Hepatic stellate cell (primary cell): ENCODE results near the gene ANKRD62.

ENCODE experiments used
- DNase-seq: peaks from one replicate; pipeline ENCODE4 v3.0.0; 2011; ENCODE audit warnings: low spot score

Gene ANKRD62

GRCh38 chr18:12093520-12094257 is at the start of gene ANKRD62:
ANKRD62 (plus strand) TSS chr18:12093843; CDS start chr18:12094018, 175 bp downstream.
- no peak for DNase-seq

GRCh38 chr18:12044591-12044990 is 49.1 kb upstream of the ANKRD62 start:
- no peak for DNase-seq

- no peak for DNase-seq
Observed at GRCh38 chr18:12046046-12046750, 47.4 kb upstream of the ANKRD62 start.

GRCh38 chr18:12046751-12047335 is 46.8 kb upstream of the ANKRD62 start:
- DNase-seq, result no peak

- no peak for DNase-seq
Observed at GRCh38 chr18:12048010-12048826, 45.4 kb upstream of the ANKRD62 start.

DNA sequence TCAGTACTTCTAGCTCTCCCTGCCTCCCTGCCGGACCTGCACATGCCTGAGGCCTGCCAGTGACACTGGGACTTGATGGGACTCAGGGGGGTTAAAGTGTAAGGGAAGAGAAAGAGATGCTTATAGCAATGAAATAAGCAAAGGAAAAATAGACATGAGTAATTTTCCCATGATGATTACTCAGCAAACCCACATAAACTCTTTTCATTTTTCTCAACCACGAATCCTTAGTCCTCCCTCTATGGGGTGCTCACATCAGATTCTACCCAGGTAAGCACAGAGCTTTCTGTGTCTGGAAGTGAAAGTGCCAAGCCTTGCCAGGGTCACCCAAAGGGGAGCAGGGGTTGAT is 44.8 kb upstream of the ANKRD62 start:
- no peak for DNase-seq

DNA sequence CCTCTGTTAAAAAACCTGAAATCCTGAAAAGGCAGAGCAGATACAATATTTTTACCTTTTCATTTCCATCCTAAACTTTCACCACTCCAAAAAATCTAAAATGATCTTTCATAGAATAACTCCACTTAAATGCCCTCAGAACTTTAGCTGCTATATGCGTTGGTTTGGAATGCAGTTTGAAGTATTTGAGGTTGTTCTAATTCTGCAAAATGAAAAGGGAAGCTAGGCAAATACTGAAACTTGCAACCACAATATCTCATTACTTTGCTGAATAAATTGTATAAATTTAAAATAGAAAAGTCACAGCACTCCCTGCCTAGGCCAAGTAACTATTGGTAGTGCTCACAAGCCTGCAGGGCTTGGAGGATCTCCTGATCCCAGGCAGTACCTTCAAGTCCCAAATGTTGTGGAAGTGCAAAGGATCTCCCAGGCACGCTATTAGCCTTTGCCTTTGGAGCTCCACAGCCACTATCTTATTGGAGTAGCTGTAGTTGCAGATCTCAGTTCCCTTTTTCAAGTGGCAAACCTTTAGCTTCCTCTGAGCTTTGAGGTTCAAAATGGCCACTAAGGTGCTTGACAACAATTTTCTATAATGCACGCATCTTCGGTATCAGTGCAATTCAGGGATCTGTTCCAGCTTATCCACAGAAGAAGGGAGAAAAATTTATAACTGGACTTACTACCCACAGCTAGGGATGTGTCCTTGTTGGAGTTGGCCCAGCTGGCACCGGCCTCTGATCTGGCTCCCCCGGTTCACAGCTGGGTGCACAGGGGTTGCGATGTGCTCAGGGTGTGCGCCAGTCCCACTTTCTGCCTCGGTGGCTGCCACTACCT is 43.4 kb upstream of the ANKRD62 start:
- no peak for DNase-seq

DNA sequence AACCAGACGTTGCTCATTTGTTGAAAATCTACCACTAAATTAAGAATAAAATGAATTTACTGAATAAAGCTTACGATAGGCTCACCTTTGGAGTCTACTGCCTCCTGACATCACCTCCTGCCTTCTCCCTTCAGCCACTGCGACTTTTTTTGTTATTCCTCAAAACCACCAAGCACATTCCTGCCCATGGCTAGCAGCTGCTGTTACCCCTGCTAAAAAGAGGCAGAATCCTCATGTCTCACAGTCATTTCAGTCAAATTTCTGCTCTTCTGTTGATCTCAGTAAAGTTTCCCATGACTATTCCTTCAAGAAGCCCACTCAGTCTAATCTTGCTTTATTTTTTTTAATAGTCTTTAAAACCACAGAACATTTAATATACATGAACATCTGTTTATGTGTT is 40.8 kb upstream of the ANKRD62 start:
- no peak for DNase-seq

DNA sequence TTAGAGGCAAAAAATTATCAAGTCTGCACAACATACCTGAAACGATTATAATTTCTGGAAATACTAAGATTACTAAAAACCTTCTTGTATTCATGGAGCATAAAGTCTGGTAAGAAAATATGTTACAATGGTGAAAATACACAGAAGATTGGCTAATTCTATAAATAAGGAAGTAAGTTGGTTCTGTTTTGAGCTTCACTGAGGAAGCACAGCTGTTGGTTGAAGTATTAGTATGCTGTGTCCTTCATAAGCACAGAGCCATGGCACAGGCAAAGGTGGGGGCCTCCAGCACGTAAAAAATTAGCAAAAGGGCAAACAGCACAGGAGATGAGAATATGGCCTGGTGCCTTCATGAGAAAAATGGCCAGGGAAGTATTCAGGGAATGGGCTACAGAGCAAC is 40.4 kb upstream of the ANKRD62 start:
- no peak for DNase-seq

DNA sequence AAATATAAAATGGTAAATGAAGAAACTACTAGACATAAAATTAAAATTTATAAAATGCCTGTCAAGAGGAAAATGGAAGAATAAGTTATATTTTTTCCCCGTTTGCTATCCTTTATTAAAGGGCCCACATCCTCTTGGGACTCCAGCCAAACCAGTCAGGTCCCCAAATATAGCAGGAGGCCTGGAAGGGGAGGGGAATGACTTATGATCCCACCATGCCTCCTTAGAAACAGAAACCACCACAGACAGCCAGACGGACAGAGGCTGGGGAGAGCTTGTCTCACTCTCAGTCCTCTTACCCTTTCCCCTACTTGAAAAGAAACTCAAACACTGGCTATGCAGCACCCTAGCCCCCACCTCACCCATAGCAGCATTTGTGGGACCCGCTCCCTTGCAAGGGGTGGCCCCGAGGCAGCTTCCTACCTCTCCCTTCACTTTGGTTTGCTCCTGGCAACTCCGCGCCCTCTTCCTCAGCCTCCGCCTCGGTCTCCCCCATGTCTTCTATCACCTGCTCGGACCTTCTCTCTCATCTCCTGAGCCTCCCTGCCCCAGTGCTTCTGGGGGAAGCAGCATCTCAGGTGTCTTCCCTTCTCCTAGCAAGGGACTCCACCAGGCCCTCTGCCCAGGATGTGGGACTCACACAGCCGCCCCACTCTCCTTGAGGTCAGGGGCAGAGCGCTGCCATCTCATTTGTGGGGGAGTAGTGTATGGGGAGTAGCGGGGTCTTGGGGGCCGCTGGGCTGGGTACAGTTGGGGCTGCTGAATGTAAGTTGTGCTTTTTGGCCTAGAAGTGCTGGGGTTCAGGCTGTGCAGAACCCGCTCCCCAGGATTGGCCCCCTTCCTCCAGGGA is 37.4 kb upstream of the ANKRD62 start:
- no peak for DNase-seq

GRCh38 chr18:12056884-12057402 is 36.7 kb upstream of the ANKRD62 start:
- no peak for DNase-seq

DNA sequence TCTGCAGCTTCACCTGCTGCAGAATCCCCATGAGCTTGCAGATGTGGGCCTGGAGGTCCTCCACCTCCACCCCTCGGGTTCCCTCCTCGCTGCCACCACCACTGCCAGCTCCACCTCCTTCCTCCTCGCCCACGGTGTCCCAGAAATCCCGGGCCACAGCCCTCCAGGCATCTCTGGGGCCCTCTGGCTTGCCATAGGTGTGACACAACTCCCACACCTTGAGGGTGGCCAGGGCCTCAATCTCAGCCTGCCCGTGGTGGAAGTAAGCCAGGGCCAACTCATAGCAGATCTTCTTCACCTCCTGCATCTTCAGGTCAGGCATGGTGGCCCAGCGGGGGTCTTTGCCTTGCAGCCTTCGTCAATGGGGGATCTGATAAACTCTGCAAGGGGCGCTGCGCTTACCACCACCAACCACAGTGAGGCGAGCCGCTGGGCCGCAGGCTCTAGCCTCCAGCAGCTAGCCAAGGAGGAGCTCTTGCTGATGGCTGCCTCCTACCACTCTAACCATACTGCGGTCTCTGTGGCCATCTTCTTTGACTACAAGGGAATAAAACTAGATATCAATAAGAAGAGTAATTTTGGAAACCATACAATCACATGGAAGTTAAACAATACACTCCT is 36.1 kb upstream of the ANKRD62 start:
- no peak for DNase-seq

GRCh38 chr18:12059334-12060181 is 34.1 kb upstream of the ANKRD62 start:
- DNase-seq, result no peak

DNA sequence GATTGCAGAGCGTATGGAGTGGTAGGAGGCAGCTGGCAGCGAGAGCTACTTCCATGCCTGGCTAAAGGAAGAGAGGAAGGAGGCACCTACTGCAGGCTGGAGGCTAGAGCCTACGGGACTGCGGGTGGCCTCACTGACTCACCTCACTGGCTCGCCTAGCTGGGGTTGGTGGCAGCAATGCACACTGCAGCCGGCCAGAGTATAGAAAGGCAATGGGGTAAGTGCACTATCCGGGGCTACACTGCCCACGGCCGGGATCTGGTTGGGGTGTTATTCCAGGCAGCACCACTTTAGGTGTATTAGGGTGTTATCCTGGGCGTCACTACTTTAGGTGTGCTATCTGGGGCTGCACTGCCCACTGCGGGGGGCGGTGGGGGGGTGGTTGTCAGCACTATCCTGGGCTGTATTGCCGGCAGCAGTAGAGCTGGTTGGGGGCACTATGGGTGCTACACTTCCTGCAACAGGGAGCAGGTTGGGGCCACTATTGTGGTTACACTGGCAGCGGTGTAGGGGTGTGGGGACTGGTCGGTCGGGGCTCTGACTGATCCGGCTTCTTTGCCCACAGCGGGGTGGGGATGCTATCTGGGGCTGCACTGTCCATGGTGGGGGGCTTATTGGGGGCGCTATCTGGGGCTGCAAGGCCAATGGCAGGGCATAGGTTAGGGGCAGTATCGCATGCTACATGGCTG is 33.3 kb upstream of the ANKRD62 start:
- DNase-seq, result no peak

- no peak for DNase-seq
Observed at GRCh38 chr18:12061685-12062084, 32.0 kb upstream of the ANKRD62 start.

DNA sequence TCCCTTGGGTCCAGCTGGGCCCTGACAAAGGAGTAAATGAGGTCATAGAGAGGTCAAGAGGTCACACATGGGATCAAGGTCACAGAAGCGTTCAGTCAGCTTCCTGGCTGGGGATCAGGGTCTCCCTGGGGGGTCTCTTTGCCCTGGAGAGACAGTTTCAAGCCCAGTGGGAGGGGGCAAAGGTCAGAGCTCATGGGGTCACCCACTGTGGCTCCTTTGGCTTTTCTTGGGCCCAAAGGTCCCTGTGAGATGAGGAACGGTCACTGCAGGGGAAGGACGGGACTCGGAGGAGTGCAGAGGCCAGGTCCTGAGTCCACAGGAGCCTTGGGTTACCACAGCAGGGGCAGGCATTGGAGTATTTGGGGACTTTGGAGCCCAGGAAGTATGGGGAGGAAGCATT is 30.7 kb upstream of the ANKRD62 start:
- DNase-seq, result no peak

DNA sequence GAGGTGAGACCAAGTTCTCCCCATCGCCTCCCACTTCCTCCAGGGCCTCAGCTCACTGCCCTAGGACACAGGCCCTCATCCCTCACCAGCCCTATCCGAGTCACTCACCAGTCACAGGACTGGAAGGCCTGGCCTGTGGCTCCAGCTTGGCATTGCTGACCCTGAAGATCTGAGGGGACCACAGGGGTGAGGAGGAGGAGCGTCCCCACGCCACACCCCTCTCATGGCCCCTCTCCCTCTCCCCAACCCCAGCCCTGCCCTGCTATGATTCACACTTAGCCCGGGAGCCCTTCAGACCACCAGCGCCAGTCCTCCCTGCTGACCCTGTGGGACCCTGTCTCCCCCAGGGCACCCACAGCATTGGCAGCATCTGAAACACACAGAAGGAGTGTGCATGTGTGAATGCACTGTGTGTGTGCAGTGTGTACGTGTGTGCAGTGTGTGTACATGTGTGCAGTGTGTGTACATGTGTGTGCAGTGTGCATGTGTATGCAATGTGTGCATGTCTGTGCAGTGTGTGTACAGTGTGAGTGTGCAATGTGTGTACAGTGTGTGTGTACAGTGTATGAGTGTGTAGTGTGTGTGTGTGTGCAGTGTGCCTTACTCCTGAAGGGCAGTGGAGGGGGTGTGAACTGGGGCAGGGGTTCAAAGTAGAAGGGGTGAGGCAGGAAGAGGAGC is 29.4 kb upstream of the ANKRD62 start:
- DNase-seq, result no peak

DNA sequence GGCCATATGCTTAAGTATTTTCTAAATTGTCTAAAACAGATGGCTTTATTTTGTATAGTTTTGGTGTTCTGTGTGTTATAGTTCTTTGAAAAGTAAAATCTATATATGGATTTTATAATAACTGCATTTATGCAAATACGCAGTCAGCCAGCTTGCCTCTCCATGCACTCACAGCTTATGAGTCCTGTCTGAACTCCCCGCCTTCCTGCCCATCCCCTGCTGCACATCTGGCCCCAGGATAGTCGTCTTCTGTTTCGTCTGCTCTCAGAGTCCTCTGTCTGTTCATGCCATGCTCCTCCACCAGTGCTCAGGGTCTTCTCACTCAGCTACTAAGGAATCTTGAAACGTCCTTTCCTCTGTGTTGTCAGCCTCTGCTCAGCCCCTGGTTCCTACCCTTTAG is 28.2 kb upstream of the ANKRD62 start:
- no peak for DNase-seq
